Endothelial cell of umbilical vein (primary cell): ENCODE data around the gene FAR1. TPM values are rescaled to one million over a fixed set of nuclear protein-coding genes. Genes with fewer than 3 reads are reported as not detected.
"Not testable (repeated sequence)": the region's sequence is repeated elsewhere in the genome, so short reads cannot be mapped to it uniquely, and the experiment has no call there.

Experiments used
- BruUV-seq: library from RNA; stranded (reverse); fragments of 400-500 nt; replicated peaks from 2 replicates; lab custom pipeline; 2021; lab: Mats Ljungman, UMichigan
- CTCF ChIA-PET: fragments of 300-600, 350-600 bp; sonication (Branson Sonifier 250); formaldehyde crosslinking; loops from one replicate; lab custom pipeline; 2021; ENCODE audit warnings: antibody characterized with exemption, inconsistent platforms; lab: Charles Lee
- POLR2A ChIA-PET: fragments of 300-600, 350-600 bp; sonication (Branson Sonifier 250); formaldehyde crosslinking; loops from one replicate; lab custom pipeline; 2021; ENCODE audit warnings: antibody characterized with exemption, inconsistent platforms; lab: Charles Lee
- DNase-seq: peaks from one replicate; pipeline ENCODE4 v3.0.0-alpha.2; 2011; ENCODE audit warnings: low read depth, low spot score
- FAIRE-seq: peaks from 2 replicates; lab custom pipeline; 2011; peaks lifted over from hg19 to GRCh38; lab: Jason Lieb, UNC
- H2AFZ ChIP-seq: 2 replicates; pipeline ENCODE4 v1.6.0; 2012; ENCODE audit warnings: low read depth, low read length, control low read depth, inconsistent platforms
- H3K27ac ChIP-seq: 2 replicates; pipeline ENCODE4 v1.5.1; 2011; ENCODE audit warnings: low read depth, mild to moderate bottlenecking, control low read depth, low read length, moderate library complexity; ENCODE audit not compliant: insufficient read depth
- H3K27me3 ChIP-seq, 2 experiments: 2 replicates each; pipeline versions ENCODE4 v1.6.0 to v1.6.1; 2011; ENCODE audit warnings: low read length in 2 of 2, mixed read lengths in 1 of 2; ENCODE audit not compliant: control insufficient read depth in 2 of 2, insufficient read depth in 2 of 2
- H3K36me3 ChIP-seq, 2 experiments: 2 replicates in 1 of 2; 3 replicates in 1 of 2; pipeline ENCODE4 v1.5.1; 2011; ENCODE audit warnings: low read length in 2 of 2, mild to moderate bottlenecking in 1 of 2, moderate library complexity in 1 of 2; ENCODE audit not compliant: control insufficient read depth in 2 of 2, insufficient read depth in 2 of 2; ENCODE audit errors: extremely low read depth in 1 of 2
- H3K4me1 ChIP-seq: 3 replicates; pipeline ENCODE4 v1.5.1; 2011; ENCODE audit warnings: mild to moderate bottlenecking, low read length; ENCODE audit not compliant: control insufficient read depth, insufficient read depth; ENCODE audit errors: extremely low read depth
- H3K4me2 ChIP-seq: 2 replicates; pipeline ENCODE4 v1.6.1; 2011; ENCODE audit warnings: low read length, control low read depth, mixed read lengths; ENCODE audit not compliant: insufficient read depth
- H3K4me3 ChIP-seq, 3 experiments: fragments of 200-600 bp in 1 of 3; sonication (generic), shearing (Covaris generic) in 1 of 3; replicated peaks in 1 of 3; 2 replicates each; pipeline ENCODE4 v1.5.1; 2011 to 2016; ENCODE audit warnings: control low read depth in 3 of 3, low read length in 3 of 3, mild to moderate bottlenecking in 2 of 3, inconsistent platforms in 1 of 3, low read depth in 1 of 3, moderate library complexity in 1 of 3; ENCODE audit not compliant: insufficient read depth in 1 of 3
- H3K79me2 ChIP-seq: 2 replicates; pipeline ENCODE4 v1.6.0; 2012; ENCODE audit warnings: low read length, inconsistent platforms; ENCODE audit not compliant: control insufficient read depth, insufficient read depth
- H3K9ac ChIP-seq: replicated peaks from 2 replicates; pipeline ENCODE3; 2011; ENCODE audit warnings: low read length, control low read depth; ENCODE audit not compliant: insufficient read depth; ENCODE audit errors: extremely low read depth
- H3K9me1 ChIP-seq: replicated peaks from 3 replicates; pipeline ENCODE4 v1.6.0; 2011; ENCODE audit warnings: mild to moderate bottlenecking, low read length; ENCODE audit not compliant: control insufficient read depth, insufficient read depth; ENCODE audit errors: extremely low read depth
- H3K9me3 ChIP-seq: replicated peaks from 2 replicates; pipeline ENCODE4 v1.5.1; 2012; ENCODE audit warnings: low read length, inconsistent platforms; ENCODE audit not compliant: control insufficient read depth, insufficient read depth
- H4K20me1 ChIP-seq: replicated peaks from 2 replicates; pipeline ENCODE3; 2011; ENCODE audit warnings: mild to moderate bottlenecking, low read length; ENCODE audit not compliant: control insufficient read depth, insufficient read depth; ENCODE audit errors: extremely low read depth
- EZH2 ChIP-seq: IDR thresholded peaks from 2 replicates; pipeline ENCODE4 v1.6.1; 2012; ENCODE audit warnings: borderline replicate concordance, low read depth, mild to moderate bottlenecking, moderate library complexity, low read length, inconsistent platforms; ENCODE audit not compliant: severe bottlenecking
- FOS ChIP-seq: IDR thresholded peaks from 2 replicates; pipeline ENCODE4 v1.6.1; 2011; ENCODE audit warnings: mild to moderate bottlenecking, low read length, moderate library complexity, borderline replicate concordance; ENCODE audit not compliant: insufficient read depth
- MYC ChIP-seq: IDR thresholded peaks from one replicate; pipeline ENCODE4 v1.6.1; 2011; ENCODE audit warnings: mild to moderate bottlenecking, low read depth, low read length
- POLR2A ChIP-seq: IDR thresholded peaks from 2 replicates; pipeline ENCODE4 v1.6.1; 2012; ENCODE audit warnings: low read depth, mild to moderate bottlenecking, control low read depth, low read length
- dilution Hi-C: fragments of 300-500 bp; cut with MboI; formaldehyde crosslinking; loops from one replicate; pipeline ENCODE4 v1.15.0; 2019; ENCODE audit warnings: low sequenced_read_pairs; ENCODE audit not compliant: extremely low pct_ligation_motif_present
- intact Hi-C: fragments of 100-400 bp; cut with micrococcal nuclease; formaldehyde crosslinking; loops from one replicate; pipeline ENCODE4 v1.10.0; 2022
- polyA plus RNA-seq, 4 experiments: library from polyadenylated mRNA; depleted of rRNA in 3 of 4; stranded (reverse) in 3 of 4; unstranded in 1 of 4; fragments of >200 nt; gene quantifications; 2 replicates each; pipeline versions ENCODE4 v1.2.1 to v1.2.3, GENCODE V29; 2011 to 2012; ENCODE audit warnings: missing spikeins in 1 of 4
- total RNA-seq: library from RNA; stranded (reverse); gene quantifications from 2 replicates; pipeline ENCODE4 v1.2.3, GENCODE V29; 2021
- TF ChIP-seq, protein P1 (sequence below): IDR thresholded peaks from 2 replicates; pipeline ENCODE4 v1.6.1; 2011; ENCODE audit not compliant: insufficient read depth, insufficient read length
- TF ChIP-seq, protein P2 (sequence below), 2 donors: IDR thresholded peaks; 1 replicate in 1 of 2; 2 replicates in 1 of 2; pipeline ENCODE4 v1.5.1; 2011; ENCODE audit warnings: low read length in 2 of 2, mild to moderate bottlenecking in 2 of 2, moderate library complexity in 2 of 2, control low read depth in 1 of 2, inconsistent platforms in 1 of 2, low read depth in 1 of 2; ENCODE audit not compliant: insufficient read depth in 1 of 2; ENCODE audit errors: extremely low read depth in 1 of 2

Gene FAR1
- total and polyA plus RNA-seq, 2 donors (not counting 3 experiments of a cell fraction or from before 2014, with no cell fraction given), result 29.5 to 76.4 TPM

DNA sequence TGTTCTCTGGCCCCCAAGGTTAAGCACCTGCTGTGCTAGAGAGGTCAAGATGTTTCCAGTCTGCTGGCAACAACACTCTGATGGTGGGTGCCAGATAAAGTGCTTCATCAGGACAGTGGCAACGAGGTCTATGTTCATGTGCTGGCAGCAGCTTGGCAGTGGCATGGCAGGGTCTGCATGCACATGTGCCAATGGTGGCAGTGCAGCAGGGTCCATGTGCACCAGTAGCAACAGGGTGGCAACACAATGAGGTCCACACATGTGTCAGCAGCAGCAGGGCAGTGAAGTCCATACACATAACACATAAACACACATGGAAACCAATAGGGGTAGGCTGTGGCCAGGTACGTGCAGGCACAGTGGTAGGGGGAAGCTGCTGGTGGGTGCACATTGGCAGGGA, 48.4 kb upstream of the FAR1 start:
- ChIA-PET CTCF (interaction anchor here (0.6 kb wide), 1 partner anchor 45 kb away, joined by 3 read pairs; no protein-coding TSS in a partner anchor), POLR2A (no interaction called here)
- H3K4me2 ChIP-seq, result no peak overlapping the region
- FAIRE-seq (no peak), DNase-seq (no peak)
- H2AFZ ChIP-seq, result no peak overlapping the region
- H3K27ac ChIP-seq, result no peak overlapping the region
- no peaks in the 10 kb centered on the region for H3K9me3 ChIP-seq
- no peaks in the 10 kb centered on the region for H3K36me3 ChIP-seq
- no TSS peak for BruUV-seq
- H3K9ac ChIP-seq, result no peak overlapping the region
- H3K27me3 ChIP-seq, result no peaks in the 10 kb centered on the region
- H3K9me1 ChIP-seq, result no peaks in the 10 kb centered on the region
- no peaks in the 10 kb centered on the region for H3K79me2 ChIP-seq
- H4K20me1 ChIP-seq, result no peaks in the 10 kb centered on the region
- H3K4me1 ChIP-seq, result no peaks in the 10 kb centered on the region
- TF ChIP-seq EZH2 (no peak), POLR2A (no peak), FOS (no peak), MYC (no peak)
- TF ChIP-seq, protein P1, sequence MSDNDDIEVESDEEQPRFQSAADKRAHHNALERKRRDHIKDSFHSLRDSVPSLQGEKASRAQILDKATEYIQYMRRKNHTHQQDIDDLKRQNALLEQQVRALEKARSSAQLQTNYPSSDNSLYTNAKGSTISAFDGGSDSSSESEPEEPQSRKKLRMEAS, result no peak
- TF ChIP-seq, protein P2, sequence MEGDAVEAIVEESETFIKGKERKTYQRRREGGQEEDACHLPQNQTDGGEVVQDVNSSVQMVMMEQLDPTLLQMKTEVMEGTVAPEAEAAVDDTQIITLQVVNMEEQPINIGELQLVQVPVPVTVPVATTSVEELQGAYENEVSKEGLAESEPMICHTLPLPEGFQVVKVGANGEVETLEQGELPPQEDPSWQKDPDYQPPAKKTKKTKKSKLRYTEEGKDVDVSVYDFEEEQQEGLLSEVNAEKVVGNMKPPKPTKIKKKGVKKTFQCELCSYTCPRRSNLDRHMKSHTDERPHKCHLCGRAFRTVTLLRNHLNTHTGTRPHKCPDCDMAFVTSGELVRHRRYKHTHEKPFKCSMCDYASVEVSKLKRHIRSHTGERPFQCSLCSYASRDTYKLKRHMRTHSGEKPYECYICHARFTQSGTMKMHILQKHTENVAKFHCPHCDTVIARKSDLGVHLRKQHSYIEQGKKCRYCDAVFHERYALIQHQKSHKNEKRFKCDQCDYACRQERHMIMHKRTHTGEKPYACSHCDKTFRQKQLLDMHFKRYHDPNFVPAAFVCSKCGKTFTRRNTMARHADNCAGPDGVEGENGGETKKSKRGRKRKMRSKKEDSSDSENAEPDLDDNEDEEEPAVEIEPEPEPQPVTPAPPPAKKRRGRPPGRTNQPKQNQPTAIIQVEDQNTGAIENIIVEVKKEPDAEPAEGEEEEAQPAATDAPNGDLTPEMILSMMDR (IDR thresholded peaks at IDR 0.05; ENCODE audit: extremely low read depth in 1 of 2, insufficient read depth in 1 of 2, low read depth in 1 of 2, low read length in 2 of 2), result no peak
- dilution Hi-C loops (no loop called here), intact Hi-C loops (no loop called here)
- H3K4me3 ChIP-seq, result no peak overlapping the region

GRCh38 chr11:13626818-13627217, 41.6 kb upstream of the FAR1 start:
- H3K9me1 ChIP-seq, H2AFZ ChIP-seq, H3K4me3 ChIP-seq, H3K4me1 ChIP-seq, H3K9ac ChIP-seq, H4K20me1 ChIP-seq, H3K9me3 ChIP-seq, H3K27me3 ChIP-seq, H3K27ac ChIP-seq, H3K79me2 ChIP-seq, FAIRE-seq, H3K36me3 ChIP-seq, H3K4me2 ChIP-seq, DNase-seq, intact Hi-C loops, CTCF ChIA-PET, dilution Hi-C loops, BruUV-seq, POLR2A ChIA-PET: not testable (repeated sequence)

- DNase-seq, H3K27ac ChIP-seq, H3K27me3 ChIP-seq, H3K79me2 ChIP-seq, POLR2A ChIA-PET, H3K36me3 ChIP-seq, H2AFZ ChIP-seq, BruUV-seq, dilution Hi-C loops, intact Hi-C loops, H4K20me1 ChIP-seq, H3K9me1 ChIP-seq, FAIRE-seq, H3K9me3 ChIP-seq, H3K9ac ChIP-seq, H3K4me2 ChIP-seq, CTCF ChIA-PET, H3K4me3 ChIP-seq, H3K4me1 ChIP-seq: not testable (repeated sequence)
Observed at GRCh38 chr11:13628634-13629033, 39.8 kb upstream of the FAR1 start.
